Measurements from ENCODE around the gene CD53. TPM values are rescaled to one million over a fixed set of nuclear protein-coding genes. Genes with fewer than 3 reads are reported as not detected.

The CD53 gene
- total and polyA plus RNA-seq, 9 of the 15 experiments (the other 6 are each of a cell fraction or from before 2014, with no cell fraction given) = 63.5 to 220 (median 131) TPM

DNA sequence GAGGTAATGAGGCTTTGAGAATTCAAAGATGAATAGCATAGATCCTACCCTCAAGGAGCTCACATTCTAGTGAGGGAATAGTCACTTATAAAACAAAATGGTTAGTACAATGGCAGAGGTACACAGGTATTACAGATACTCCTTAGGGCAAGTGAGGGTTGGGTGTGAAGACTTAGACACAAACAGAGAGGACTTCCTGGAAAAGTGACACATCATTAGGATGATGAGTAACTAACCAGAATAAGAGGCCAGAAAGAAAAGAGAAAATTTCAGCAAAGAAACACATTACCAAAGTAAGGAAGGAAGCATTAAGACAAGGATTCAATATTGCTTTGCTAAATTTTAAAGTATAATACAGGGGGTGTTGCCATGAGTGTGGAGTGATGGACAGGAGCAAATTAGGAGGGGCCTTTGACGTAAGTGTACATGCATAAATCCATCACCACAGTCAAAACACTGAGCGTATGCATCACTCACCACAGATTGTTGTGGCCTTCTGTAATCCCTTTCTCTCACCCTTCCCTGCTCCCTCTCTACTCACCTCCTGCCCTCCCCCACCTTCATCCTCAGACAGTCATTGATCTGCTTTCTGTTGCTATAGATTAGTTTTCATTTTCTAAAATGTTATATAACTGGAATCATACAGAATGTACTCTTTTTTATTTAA, 7.9 kb downstream of the CD53 start (continued):
- TF ChIP-seq, protein P1, sequence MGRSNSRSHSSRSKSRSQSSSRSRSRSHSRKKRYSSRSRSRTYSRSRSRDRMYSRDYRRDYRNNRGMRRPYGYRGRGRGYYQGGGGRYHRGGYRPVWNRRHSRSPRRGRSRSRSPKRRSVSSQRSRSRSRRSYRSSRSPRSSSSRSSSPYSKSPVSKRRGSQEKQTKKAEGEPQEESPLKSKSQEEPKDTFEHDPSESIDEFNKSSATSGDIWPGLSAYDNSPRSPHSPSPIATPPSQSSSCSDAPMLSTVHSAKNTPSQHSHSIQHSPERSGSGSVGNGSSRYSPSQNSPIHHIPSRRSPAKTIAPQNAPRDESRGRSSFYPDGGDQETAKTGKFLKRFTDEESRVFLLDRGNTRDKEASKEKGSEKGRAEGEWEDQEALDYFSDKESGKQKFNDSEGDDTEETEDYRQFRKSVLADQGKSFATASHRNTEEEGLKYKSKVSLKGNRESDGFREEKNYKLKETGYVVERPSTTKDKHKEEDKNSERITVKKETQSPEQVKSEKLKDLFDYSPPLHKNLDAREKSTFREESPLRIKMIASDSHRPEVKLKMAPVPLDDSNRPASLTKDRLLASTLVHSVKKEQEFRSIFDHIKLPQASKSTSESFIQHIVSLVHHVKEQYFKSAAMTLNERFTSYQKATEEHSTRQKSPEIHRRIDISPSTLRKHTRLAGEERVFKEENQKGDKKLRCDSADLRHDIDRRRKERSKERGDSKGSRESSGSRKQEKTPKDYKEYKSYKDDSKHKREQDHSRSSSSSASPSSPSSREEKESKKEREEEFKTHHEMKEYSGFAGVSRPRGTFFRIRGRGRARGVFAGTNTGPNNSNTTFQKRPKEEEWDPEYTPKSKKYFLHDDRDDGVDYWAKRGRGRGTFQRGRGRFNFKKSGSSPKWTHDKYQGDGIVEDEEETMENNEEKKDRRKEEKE (IDR thresholded peaks at IDR 0.05; ENCODE audit: borderline replicate concordance in 1 of 2, control insufficient read depth in 1 of 2, low read depth in 2 of 2, low read length in 1 of 2) = no peak
- TF ChIP-seq, protein P2, sequence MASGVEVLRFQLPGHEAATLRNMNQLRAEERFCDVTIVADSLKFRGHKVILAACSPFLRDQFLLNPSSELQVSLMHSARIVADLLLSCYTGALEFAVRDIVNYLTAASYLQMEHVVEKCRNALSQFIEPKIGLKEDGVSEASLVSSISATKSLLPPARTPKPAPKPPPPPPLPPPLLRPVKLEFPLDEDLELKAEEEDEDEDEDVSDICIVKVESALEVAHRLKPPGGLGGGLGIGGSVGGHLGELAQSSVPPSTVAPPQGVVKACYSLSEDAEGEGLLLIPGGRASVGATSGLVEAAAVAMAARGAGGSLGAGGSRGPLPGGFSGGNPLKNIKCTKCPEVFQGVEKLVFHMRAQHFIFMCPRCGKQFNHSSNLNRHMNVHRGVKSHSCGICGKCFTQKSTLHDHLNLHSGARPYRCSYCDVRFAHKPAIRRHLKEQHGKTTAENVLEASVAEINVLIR (CRISPR knock-in tag; IDR thresholded peaks at IDR 0.05) = peak; percentile 73; the same call in 1 of the 2 replicates
- no peak for TF ChIP-seq ZNF23 (CRISPR knock-in tag; IDR thresholded peaks at IDR 0.05)
- TF ChIP-seq, protein P3, sequence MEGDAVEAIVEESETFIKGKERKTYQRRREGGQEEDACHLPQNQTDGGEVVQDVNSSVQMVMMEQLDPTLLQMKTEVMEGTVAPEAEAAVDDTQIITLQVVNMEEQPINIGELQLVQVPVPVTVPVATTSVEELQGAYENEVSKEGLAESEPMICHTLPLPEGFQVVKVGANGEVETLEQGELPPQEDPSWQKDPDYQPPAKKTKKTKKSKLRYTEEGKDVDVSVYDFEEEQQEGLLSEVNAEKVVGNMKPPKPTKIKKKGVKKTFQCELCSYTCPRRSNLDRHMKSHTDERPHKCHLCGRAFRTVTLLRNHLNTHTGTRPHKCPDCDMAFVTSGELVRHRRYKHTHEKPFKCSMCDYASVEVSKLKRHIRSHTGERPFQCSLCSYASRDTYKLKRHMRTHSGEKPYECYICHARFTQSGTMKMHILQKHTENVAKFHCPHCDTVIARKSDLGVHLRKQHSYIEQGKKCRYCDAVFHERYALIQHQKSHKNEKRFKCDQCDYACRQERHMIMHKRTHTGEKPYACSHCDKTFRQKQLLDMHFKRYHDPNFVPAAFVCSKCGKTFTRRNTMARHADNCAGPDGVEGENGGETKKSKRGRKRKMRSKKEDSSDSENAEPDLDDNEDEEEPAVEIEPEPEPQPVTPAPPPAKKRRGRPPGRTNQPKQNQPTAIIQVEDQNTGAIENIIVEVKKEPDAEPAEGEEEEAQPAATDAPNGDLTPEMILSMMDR (IDR thresholded peaks at IDR 0.05 in 2 of 3, conservative IDR thresholded peaks at IDR 0.05 in 1 of 3; ENCODE audit: insufficient read depth in 2 of 3, low read depth in 1 of 3, low read length in 3 of 3) = 0 out of 6 replicates have a peak, but pooled peaks of 1 of the 3 experiments have one; percentile 1
- TF ChIP-seq, protein P4, sequence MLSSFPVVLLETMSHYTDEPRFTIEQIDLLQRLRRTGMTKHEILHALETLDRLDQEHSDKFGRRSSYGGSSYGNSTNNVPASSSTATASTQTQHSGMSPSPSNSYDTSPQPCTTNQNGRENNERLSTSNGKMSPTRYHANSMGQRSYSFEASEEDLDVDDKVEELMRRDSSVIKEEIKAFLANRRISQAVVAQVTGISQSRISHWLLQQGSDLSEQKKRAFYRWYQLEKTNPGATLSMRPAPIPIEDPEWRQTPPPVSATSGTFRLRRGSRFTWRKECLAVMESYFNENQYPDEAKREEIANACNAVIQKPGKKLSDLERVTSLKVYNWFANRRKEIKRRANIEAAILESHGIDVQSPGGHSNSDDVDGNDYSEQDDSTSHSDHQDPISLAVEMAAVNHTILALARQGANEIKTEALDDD (IDR thresholded peaks at IDR 0.05) = 0 out of 2 replicates have a peak, but pooled peaks have one; percentile 15
- no peak for TF ChIP-seq PRDM10 (IDR thresholded peaks at IDR 0.05; ENCODE audit: partially characterized antibody)
- TF ChIP-seq MBD1 (CRISPR knock-in tag; IDR thresholded peaks at IDR 0.05) = no peak
- TF ChIP-seq FOXJ2 (tag; IDR thresholded peaks at IDR 0.05) = no peak

Measured in K562 (cell line).